ENCODE measurements around the gene SOX13. TPM values are rescaled to one million over a fixed set of nuclear protein-coding genes. Genes with fewer than 3 reads are reported as not detected.

SOX13 gene
- total RNA-seq, 1 donor from 2014 or later: 17.9 TPM

DNA sequence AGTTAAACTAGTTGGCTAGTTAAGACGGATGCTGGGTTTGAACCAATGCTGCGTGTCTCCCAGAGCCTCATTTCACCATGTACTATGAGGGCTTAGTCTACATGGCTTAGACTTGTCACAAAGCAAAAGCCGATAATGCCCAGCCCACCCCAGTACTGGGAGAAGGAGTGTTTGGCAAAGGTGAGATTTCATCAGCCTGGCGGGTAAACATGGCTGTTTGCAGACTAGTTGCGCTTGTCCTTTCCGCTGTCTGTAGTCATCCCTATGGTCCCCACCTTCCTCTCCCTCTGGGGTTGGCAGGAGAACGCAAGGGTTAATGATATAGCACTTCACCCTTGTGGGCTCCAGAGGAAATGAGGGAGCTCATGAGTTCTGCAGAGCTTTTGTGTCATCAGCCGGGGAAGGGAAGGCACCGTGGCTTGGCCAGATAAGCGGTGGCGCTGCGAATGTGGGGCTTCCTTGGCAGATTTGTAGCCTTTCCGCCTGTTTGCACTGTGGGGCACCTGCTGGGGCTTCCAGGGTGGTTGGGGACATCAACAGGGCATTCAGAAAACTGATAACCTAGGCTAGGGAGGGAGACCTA is 29.2 kb downstream of the SOX13 start:
- intact Hi-C loops (cut with DNase I): no loop called here
- DNase-seq (ENCODE audit: low spot score): no peak

DNA sequence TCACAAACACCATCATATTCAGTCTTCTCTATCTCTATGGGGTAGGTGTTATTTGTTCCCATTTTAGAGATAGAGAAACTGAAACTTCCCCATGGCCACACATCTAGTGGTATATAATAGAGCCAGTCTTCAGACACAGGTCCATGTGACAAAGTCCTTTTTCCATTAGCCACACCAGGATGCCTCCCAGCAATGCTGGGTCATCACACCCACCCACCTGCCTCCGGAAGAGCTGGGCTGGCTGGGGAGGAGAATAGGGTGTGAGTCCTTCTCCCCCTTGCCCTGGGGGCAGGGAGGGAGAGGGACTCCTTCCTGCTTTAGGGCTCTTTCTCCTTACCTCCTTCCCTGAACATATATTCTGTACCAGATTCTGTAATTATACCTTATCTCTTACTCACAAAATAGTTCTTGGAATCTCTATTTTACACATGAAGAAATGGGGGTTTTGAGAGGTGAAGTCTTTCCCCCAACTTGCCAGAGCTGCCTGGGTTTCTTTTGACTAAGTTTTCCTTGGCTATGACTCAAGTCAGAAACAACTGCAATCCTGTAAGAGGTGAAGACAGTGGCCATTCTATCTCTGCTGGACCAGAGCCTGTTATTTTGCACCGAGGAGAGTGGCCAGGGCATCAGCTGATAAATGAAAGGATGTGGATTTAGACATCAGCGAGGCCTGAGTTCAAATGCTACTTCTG is 30.0 kb downstream of the SOX13 start:
- DNase-seq (ENCODE audit: low spot score): no peak
- intact Hi-C loops (cut with DNase I): no loop called here

DNA sequence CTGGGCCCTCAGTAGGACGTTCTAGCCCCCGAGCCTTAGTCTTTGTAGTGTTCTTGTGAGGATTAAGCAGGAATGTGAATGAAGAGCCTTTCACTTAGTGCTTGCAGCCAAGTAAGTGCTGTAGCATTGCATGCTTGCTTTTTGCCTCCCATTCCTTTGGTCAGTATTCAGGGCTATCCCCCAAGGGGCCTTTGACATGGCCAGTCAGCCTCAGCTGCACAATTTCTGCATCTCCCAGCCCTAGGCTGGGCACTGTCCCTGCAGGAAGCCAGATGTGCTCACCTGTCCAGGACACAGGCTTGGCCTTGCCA is 30.5 kb downstream of the SOX13 start:
- intact Hi-C loops (cut with DNase I): no loop called here
- DNase-seq (ENCODE audit: low spot score): no peak

DNA sequence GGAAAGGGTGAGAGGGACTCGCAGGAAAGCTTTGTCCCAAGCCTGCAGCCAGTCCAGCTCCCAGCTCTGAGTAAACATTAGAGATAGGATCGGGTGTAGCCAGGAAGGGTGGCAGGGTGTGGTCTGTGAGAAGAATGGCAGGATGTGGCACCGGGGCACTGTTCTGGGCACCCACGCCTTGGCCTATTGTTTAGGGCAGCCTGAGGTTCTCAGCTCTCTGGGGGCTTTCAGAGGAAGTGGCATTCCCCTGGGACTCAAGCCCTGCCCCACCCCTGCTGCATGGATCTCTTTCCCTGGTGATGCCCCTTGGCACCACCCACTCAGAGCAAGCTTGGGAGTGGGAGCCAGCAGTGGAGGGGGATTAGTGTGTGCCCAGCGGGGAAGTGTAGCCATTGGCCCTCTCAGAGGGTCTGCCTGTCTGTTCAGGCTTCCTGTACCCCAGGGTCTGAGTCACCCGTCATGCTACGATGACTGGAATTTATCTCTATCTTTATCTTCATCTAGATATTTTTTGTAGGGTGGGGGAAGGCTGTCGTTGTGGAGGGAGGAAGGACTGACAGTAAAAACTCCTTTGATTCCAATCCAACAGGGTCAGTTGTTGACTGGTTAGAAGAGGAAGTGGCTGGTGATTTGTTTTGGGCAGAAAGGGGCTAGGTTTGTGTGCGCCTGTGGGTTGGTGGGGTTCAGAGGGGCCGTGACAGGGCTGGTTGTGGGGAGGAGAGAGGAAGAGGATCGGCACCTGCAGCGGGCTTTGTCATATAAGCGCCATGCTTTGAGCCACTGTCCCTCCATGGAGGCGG is 31.6 kb downstream of the SOX13 start:
- DNase-seq (ENCODE audit: low spot score): no peak
- intact Hi-C loops (cut with DNase I): no loop called here

DNA sequence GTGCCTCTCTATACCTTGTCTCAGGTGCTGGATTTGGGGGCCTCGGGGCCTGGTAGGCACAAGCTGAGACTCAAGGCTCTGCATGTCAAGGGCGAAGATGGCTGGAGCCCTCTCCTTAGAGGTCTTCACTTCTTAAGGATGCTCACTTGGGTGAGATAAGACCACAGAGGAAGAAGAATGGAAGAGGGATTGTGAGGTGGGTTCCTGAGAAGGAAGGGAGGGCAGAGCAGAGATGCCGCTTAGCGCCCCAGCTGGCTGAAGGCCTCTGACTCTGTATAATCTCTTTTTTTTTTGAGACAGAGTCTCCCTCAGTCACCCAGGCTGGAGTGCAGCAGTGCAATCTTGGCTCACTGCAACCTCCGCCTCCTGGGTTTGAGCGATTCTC is 32.2 kb downstream of the SOX13 start:
- DNase-seq (ENCODE audit: low spot score): no peak
- intact Hi-C loops (cut with DNase I): no loop called here

DNA sequence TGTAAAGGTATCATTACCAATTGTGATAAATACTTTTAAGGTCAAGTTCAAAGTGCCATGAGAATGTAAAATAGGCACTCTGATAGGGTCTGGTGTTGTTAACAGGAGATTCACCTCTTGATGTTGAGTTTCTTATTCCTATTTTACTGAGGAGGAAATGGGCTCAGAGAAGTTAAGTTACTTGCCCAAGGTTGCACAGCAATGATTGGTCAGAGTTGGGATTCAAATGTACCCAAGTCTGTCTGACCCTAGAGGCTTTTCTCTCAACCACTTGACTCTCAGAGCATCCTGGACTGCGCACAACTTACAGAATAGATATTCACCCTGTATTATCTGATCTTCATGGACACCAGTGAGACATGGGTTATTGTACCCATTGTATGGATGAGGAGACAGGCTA is 33.9 kb downstream of the SOX13 start:
- DNase-seq (ENCODE audit: low spot score): no peak
- intact Hi-C loops (cut with DNase I): no loop called here

DNA sequence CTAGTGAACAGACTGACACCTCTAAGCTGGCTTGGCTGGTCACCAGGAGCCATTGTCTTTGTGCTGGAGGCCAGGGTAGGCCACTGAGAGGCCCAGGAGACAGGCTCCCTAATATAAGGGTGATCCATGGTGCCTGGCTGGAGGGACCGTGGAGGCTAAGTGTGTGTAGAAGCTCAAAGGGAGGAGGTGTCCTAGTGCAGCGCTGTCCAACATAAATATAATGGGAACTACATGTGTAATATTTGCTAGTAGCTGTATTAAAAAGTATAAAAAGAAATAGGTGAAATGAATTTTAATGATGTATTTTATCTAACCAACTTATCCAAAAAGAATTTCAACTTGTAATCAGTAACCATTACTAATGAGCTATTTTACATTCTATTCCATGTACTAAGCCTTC is 35.0 kb downstream of the SOX13 start:
- intact Hi-C loops (cut with DNase I): no loop called here
- DNase-seq (ENCODE audit: low spot score): no peak

DNA sequence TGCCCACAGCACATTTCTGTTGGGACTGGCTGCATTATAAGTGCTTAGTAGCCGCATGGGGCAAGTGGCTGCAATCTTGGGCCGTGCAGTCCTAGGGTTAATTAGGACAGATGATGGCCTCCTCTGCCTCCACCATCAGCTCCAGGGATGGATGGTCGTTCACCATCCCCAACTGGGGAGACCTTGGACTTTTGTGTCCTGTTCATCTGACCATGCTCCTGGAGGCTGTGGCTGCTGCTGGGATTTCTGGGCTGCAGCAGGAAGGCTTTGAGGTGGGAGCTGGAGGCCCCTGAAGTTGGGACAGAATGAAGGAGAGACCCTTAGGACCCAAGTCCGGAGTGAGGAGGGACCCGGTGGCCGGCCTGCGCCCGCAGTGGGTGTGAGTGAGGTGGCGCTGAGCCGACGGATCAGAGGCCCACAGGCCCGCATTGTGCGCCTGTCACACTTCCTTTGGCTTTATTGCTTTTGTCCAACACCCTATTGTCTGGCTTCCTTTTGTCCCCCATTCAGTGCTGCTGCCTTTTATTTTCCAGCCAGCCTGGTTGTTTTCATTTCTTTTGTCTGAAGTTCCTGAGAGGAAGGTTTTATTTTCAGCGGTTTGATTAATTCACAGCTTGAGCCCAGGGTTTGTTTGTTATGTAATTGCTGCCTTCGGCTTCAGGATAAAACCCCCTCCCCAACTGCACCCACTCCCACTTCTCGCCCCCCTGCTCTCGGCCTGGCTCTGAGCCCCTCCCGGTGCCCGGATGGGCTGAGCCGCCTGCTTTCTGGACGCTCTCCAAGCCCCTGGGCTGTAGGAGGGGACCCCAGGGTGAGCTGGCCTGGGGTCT is 35.6 kb downstream of the SOX13 start:
- no peak for DNase-seq (ENCODE audit: low spot score)
- intact Hi-C loops (cut with DNase I): no loop called here

DNA sequence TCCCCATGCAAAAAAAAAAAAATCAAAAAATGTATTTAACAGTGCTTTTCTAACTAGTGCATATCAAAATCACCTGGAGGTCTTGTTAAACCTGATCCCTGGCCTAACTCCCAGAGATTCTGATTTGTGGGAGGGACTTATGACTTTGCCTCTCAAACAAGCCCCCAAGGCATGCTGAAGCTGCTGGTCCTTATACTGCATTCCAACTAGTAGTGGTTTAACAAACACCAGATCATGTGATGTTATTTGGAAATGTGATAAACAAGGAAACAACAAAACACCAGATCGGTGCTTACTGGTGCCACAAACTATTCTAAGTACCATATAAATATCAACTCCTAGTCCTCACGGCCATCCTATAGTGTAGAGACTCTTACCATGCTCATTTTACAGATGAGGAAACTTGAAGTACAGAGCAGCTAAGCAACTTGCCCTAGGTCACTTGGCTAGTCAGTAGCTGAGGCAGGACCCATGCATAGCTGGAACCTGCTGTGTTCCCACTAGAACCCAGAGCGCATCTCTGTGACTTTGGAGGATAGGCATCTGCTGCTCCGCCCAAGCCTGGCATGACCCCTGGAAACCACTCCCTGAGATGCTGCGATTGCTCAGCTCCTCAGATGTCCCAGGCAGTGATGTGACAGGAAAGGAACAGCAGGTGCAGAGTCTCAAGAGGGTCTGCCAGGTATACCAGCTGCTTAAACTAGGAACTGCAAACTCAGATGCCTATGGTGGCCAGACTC is 38.1 kb downstream of the SOX13 start:
- intact Hi-C loops (cut with DNase I): no loop called here
- DNase-seq (ENCODE audit: low spot score): no peak

DNA sequence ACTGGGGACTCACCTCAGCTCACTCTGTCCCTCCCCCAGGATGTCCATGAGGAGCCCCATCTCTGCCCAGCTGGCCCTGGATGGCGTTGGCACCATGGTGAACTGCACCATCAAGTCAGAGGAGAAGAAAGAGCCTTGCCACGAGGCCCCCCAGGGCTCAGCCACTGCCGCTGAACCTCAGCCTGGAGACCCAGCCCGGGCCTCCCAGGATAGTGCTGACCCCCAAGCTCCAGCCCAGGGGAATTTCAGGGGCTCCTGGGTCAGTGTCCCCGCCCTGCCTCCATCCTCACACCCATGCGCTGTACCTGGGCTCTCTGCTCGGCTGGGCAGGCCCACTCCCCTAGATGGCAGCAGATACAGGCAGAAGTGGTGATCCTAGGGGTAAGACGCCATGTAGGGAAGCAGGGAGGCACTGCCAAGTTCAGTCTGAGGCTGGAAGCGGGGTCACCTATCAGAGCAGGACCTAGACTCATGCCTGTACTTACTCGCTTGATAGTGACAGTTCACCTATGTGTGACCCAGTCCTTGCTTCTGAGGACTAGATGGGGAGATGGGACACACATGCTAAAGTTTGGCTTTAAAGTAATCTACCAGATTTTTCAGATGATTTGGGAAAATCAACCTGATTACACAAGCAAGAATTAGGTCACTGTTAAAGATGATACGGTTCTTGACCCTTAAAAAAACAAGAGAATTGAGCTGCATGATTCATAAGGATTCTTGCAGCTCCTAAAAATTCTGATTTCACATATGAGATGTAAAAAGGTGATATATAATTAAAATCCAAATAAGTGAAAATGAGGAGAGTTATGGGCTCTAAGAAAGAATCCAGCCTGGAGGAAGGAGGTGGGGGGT is 40.2 kb downstream of the SOX13 start:
- no peak for DNase-seq (ENCODE audit: low spot score)
- intact Hi-C loops (cut with DNase I): no loop called here

DNA sequence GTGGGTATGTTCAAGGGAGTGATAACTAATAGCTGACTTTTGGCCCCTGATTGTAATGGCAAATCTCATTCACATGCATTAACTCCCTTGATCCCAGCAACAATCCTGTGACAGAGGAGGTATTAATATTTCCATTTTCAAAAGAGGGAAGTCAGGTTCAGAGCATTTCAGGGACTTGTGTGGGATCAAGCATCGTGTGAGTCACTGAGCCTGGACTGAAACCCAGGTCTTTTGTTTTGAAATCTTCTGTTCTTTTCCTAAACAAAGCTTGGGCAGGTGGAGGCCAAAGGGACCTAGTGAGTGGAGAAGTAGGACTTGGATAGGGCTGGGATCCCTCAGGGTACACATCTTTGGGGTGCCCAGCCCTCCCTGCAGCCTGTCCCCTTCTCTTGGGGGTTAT is 41.0 kb downstream of the SOX13 start:
- intact Hi-C loops (cut with DNase I): no loop called here
- DNase-seq (ENCODE audit: low spot score): no peak

DNA sequence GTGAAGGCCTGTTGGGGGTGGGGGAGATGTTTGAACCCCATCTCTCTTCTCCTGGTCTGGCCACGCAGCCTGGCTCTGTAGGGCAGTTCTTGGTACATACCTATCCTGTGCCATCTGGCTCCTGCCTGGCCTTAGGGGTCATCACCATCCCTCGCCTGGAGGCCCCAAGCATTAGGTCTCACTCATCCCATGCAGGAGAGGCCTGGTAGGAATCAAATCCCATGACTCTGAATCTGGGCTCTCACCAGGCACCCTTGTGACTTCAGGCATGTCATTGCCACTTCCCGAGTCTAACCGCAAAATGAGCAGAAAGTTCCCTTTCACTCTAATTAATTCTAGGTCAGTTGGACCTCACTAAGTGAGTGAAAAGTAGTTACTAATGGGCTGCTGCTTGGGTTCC is 41.7 kb downstream of the SOX13 start:
- no peak for DNase-seq (ENCODE audit: low spot score)
- intact Hi-C loops (cut with DNase I): no loop called here

DNA sequence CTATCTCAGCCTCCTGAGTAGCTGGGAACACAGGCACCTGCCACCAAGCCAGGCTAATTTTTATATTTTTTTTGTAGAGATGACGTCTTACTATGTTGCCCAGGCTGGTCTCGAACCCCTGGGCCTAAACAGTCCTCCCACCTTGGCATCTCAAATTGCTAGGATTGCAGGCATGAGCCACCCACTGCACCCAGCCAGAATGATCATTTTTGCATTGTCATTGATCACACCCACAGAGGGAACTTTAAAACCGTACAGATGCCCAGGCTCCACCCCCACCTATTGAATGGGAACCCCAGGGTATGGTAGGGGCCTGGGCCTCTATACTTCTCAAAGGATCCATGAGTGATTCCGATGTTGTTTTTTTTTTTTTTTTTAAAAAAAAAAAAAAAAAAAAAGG is 42.2 kb downstream of the SOX13 start:
- DNase-seq (ENCODE audit: low spot score): no peak
- intact Hi-C loops (cut with DNase I): no loop called here

DNA sequence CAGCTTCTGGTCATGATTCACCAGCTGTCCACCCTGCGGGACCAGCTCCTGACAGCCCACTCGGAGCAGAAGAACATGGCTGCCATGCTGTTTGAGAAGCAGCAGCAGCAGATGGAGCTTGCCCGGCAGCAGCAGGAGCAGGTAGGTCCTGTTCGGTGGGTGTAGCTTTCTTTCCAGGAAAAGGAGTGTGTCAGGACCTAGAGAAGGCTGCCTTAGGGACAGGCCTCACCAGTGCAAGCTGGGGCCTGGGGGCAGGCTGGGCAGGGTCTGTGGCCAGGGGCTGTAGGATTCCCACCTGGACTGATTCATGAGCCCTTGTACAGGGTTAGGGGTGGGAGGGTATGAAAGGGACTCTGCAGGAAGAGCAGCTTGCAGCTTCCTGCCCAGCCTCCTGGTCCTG is 43.6 kb downstream of the SOX13 start:
- no peak for DNase-seq (ENCODE audit: low spot score)

DNA sequence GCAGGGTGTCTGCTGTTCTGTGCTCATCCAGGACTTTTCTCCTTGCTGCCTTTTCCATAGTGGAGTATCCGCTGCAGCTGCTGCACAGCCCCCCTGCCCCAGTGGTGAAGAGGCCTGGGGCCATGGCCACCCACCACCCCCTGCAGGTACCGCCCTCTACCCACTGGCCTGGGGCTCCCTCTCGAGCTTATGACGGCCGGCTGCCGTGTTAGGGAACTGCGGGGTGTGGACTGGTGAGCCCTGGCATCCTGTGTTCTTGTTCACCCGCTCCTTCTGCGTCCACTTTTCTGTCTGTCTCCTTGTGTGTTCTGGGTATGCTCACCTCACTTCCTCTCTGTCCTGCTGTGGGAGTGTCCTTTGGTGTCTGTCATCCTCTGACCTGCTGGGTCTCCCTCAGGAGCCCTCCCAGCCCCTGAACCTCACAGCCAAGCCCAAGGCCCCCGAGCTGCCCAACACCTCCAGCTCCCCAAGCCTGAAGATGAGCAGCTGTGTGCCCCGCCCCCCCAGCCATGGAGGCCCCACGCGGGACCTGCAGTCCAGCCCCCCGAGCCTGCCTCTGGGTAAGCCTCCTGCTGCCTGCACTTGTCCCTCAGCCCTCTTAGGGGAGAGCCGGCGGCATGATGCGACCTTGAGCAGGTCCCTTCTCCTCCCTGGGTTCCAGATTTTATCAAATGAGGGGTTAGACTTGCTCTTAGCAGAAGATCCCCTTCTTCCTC is 49.1 kb downstream of the SOX13 start:
- no peak for DNase-seq (ENCODE audit: low spot score)
- intact Hi-C loops (cut with DNase I): no loop called here

More for the DNA sequence above, 43.6 kb downstream of the SOX13 start:
- intact Hi-C loops (cut with DNase I): no loop called here

DNA sequence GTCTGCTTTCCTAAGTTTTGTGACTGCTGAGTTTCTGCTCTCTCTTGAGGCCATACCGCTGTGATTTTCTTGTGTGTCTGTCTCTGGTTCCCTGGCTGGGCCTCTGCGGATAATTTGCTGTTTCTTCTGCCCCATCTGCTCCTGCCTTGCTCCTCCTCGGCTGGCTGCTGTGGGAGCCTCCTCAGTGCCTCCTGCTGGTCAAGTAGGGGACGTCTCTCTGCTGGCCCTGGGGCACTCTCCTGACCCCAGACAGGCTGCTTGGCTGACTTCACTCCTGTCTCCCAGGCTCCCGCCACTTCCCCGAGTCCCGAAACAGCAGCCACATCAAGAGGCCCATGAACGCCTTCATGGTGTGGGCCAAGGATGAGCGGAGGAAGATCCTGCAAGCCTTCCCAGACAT is 50.5 kb downstream of the SOX13 start:
- intact Hi-C loops (cut with DNase I): no loop called here
- DNase-seq (ENCODE audit: low spot score): no peak

DNA sequence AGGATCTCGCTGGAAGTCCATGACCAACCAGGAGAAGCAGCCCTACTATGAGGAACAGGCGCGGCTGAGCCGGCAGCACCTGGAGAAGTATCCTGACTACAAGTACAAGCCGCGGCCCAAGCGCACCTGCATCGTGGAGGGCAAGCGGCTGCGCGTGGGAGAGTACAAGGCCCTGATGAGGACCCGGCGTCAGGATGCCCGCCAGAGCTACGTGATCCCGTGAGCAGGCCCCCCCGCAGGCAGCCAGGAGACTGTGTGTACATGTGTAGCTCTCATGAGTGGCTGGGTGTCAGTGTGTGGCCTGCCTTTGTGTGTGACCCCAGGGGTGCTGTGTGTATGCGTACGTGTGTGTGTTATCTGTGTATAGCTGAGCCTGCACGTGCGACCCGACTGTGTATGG is 51.7 kb downstream of the SOX13 start:
- intact Hi-C loops (cut with DNase I): loop anchor here (5.0 kb wide), 1 partner anchor 47 kb away; no protein-coding TSS in a partner anchor
- no peak for DNase-seq (ENCODE audit: low spot score)

DNA sequence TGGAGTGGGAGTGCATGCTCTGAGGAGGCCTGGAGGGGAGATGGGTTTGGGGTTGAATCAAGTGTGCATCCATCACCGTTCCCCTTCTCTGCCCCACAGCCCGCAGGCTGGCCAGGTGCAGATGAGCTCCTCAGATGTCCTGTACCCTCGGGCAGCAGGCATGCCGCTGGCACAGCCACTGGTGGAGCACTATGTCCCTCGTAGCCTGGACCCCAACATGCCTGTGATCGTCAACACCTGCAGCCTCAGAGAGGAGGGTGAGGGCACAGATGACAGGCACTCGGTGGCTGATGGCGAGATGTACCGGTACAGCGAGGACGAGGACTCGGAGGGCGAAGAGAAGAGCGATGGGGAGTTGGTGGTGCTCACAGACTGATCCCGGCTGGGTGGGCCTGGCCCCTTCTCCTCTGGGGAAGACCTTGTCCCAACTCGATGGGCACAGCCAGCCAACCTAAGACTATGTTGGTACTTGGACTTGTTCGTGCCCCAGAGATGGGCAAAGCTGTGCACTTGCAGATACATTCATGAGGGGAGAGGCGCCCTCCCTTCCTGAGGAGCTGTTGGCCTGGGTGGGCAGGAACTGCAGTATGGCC is 52.9 kb downstream of the SOX13 start:
- DNase-seq (ENCODE audit: low spot score): no peak
- intact Hi-C loops (cut with DNase I): loop anchor here (5.0 kb wide), 1 partner anchor 49 kb away; no protein-coding TSS in a partner anchor
